IPS DF 6.9 (cell line): Measurements from ENCODE around the gene LRP5.
"Not testable (repeated sequence)": the region's sequence is repeated elsewhere in the genome, so short reads cannot be mapped to it uniquely, and the experiment has no call there.

Experiments
- DNase-seq: peaks from one replicate; pipeline ENCODE4 v3.0.0-alpha.2; 2013; ENCODE audit warnings: low read depth, low spot score
- H3K27ac ChIP-seq: one replicate; pipeline ENCODE4 v1.5.1; 2013; ENCODE audit warnings: low read length, control low read depth
- H3K27me3 ChIP-seq: 2 replicates; pipeline ENCODE4 v1.6.1; 2013; ENCODE audit warnings: mild to moderate bottlenecking, low read length; ENCODE audit not compliant: control insufficient read depth, insufficient read depth
- H3K36me3 ChIP-seq: 2 replicates; pipeline ENCODE4 v1.6.1; 2013; ENCODE audit warnings: low read length; ENCODE audit not compliant: control insufficient read depth, insufficient read depth
- H3K4me1 ChIP-seq: 2 replicates; pipeline ENCODE4 v1.6.1; 2013; ENCODE audit warnings: low read length; ENCODE audit not compliant: control insufficient read depth, insufficient read depth
- H3K4me3 ChIP-seq: 2 replicates; pipeline ENCODE4 v1.5.1; 2013; ENCODE audit warnings: mild to moderate bottlenecking, low read length
- H3K9me3 ChIP-seq: 2 replicates; pipeline ENCODE4 v1.6.1; 2013; ENCODE audit warnings: low read length, inconsistent platforms; ENCODE audit not compliant: control insufficient read depth, insufficient read depth
- WGBS: extraction: QIAGEN DNeasy Blood & Tissue Kit; methylation state at CpG from one replicate; pipeline ENCODE4 v1.1.7; 2013; ENCODE audit warnings: mixed read lengths, missing lambda C conversion rate; ENCODE audit not compliant: insufficient read length, insufficient coverage; 5-methylcytosine and 5-hydroxymethylcytosine counted together

LRP5 gene

DNA sequence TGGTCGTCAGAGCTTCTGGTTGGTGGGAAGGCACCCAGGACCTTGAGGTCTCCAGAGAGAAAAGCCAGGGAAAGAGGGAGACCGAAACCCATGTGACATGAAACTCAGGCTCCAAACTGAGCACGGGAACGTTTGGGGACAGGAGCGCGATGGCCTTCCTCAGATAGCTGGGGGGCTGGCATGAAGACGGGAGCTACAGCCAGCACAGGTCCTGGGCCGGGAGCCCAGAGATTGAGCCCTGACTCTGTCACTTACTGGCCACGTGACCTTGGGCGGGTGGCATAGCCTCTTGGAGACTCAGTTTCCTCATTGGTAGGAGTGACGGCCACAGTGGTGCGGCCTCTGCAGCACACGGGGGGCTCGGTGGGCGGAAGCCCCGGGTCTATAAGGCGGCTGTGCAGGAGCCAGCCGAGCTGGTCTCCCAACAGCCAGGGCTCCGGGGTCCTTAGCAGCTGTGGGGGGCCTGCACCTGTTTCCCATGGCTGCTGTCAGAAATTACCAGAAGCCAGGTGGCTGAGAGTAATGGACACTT, 111.8 kb downstream of the LRP5 start:
- no CpG with 5 or more reads among the region's 19 CpGs for WGBS
- no peaks in the 10 kb centered on the region for H3K9me3 ChIP-seq
- DNase-seq = no peak
- no peaks in the 10 kb centered on the region for H3K27me3 ChIP-seq
- H3K4me1 ChIP-seq = no peaks in the 10 kb centered on the region
- peaks cover 18% of the 10 kb centered on the region for H3K36me3 ChIP-seq
- H3K27ac ChIP-seq = no peak overlapping the region
- H3K4me3 ChIP-seq = no peak overlapping the region

DNA sequence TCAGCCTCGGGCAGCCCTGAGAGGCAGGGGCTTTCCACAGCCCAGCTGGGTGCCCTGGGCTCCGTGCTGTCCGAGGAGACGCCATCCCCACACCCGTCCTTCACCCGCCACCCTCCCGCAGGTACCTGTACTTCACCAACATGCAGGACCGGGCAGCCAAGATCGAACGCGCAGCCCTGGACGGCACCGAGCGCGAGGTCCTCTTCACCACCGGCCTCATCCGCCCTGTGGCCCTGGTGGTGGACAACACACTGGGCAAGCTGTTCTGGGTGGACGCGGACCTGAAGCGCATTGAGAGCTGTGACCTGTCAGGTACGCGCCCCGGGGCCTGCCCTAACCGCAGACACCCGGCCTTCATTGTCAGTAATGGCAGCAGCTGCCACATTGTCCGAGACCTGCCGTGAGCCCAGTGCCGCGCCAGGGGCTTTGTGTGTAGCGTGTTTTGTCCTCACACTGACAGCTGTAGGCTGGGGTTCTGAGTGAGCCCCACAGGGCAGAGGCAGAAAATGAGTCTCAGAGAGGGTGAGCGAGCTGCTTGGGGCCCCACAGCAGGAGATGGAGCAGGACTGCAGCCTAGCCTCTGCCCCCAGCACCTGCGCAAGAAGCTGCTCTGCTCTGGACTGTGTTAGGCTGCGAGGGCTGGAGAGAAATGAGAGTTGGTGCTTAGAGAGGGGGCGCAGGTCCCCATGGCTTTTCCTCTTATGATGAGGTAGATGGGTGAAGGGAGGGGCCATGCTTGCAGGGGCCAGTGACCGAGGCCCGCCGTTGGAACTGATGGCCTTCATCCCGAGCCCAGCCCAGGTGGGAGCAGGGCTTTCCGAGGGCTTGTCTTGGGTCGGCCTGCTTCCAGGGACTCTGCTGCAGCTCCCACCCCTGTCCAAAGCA, 112.8 kb downstream of the LRP5 start:
- H3K27ac ChIP-seq = no peak overlapping the region
- no peaks in the 10 kb centered on the region for H3K9me3 ChIP-seq
- H3K4me1 ChIP-seq = no peaks in the 10 kb centered on the region
- no CpG with 5 or more reads among the region's 40 CpGs for WGBS
- peaks cover 22% of the 10 kb centered on the region for H3K36me3 ChIP-seq
- H3K4me3 ChIP-seq = no peak overlapping the region
- DNase-seq = no peak
- H3K27me3 ChIP-seq = no peaks in the 10 kb centered on the region

DNA sequence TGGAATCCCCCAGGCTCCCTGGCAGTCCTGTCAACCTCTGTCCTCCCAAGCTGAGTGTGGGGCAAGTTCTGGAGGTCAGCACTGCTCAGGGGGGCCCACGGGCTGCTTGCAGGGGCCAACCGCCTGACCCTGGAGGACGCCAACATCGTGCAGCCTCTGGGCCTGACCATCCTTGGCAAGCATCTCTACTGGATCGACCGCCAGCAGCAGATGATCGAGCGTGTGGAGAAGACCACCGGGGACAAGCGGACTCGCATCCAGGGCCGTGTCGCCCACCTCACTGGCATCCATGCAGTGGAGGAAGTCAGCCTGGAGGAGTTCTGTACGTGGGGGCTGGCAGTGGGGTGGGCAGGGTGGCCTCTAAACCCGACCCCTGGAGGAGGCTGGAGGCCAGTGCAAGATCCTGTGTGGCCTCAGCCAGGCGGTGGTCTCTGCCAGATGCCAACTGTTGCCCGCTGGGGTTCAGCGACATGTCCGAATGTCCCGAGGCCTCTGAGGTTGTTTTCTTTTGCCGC, 113.5 kb downstream of the LRP5 start:
- Histone ChIP-seq H3K36me3 (peaks cover 22% of the 10 kb centered on the region), H3K4me3 (no peak overlapping the region), H3K4me1 (no peaks in the 10 kb centered on the region), H3K27ac (no peak overlapping the region), H3K9me3 (no peaks in the 10 kb centered on the region), H3K27me3 (no peaks in the 10 kb centered on the region)
- WGBS = no CpG with 5 or more reads among the region's 21 CpGs
- no peak for DNase-seq

GRCh38 chr11:68429661-68430060, 117.3 kb downstream of the LRP5 start:
- Histone ChIP-seq H3K27me3 (no peaks in the 10 kb centered on the region), H3K4me3 (no peak overlapping the region), H3K36me3 (peaks cover 27% of the 10 kb centered on the region), H3K27ac (no peak overlapping the region), H3K9me3 (no peaks in the 10 kb centered on the region), H3K4me1 (no peaks in the 10 kb centered on the region)
- WGBS = no CpG with 5 or more reads among the region's 3 CpGs
- no peak for DNase-seq

DNA sequence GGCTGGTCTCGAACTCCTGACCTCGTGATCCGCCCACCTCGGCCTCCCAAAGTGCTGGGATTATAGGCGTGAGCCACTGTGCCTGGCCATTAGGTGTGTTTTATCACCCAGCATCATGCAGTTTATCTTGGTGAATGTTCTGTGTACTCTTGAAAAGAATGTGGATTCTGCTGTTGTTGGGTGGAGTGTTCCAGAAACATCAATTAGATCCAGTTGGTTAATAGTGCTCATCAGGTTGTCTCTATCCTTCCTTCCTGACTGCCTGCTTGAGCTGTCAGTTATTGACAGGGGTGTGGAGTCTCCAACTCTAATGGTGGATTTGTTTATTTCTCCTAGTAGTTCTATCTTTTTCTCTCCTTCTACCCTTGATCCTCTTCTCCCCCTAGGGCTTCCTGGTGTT, 118.0 kb downstream of the LRP5 start:
- no peaks in the 10 kb centered on the region for H3K9me3 ChIP-seq
- H3K27ac ChIP-seq = no peak overlapping the region
- H3K4me3 ChIP-seq = no peak overlapping the region
- peaks cover 22% of the 10 kb centered on the region for H3K36me3 ChIP-seq
- WGBS = no CpG with 5 or more reads among the region's 5 CpGs
- H3K27me3 ChIP-seq = no peaks in the 10 kb centered on the region
- H3K4me1 ChIP-seq = no peaks in the 10 kb centered on the region
- DNase-seq = no peak

DNA sequence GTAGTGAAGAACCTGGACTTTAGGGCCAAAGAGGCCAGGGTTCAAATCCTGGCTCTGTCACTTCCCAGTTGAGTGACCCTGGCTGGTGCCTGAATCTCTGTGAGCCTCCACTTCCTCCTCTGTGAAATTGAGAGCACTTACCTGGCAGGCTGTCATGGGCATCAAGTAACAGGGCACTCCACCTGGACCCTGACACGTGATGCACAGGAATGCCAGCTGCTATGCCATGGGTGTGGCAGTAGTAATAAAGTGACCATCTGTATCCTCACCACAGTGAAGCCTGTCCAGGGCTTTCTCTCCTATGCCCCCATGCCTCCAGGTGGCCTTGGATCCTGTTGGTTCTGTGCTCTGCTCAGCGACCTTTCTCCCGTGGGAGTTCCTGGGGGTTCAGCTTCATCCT, 118.4 kb downstream of the LRP5 start:
- no peak for DNase-seq
- peaks cover 18% of the 10 kb centered on the region for H3K36me3 ChIP-seq
- H3K4me1 ChIP-seq = no peaks in the 10 kb centered on the region
- H3K27ac ChIP-seq = no peak overlapping the region
- no peaks in the 10 kb centered on the region for H3K9me3 ChIP-seq
- H3K4me3 ChIP-seq = no peak overlapping the region
- WGBS = no CpG with 5 or more reads among the region's 3 CpGs
- H3K27me3 ChIP-seq = no peaks in the 10 kb centered on the region

- WGBS = no CpG with 5 or more reads among the region's 24 CpGs
- Histone ChIP-seq H3K27ac (no peak overlapping the region), H3K9me3 (no peaks in the 10 kb centered on the region), H3K4me1 (no peaks in the 10 kb centered on the region), H3K27me3 (no peaks in the 10 kb centered on the region), H3K4me3 (no peak overlapping the region), H3K36me3 (peaks cover 14% of the 10 kb centered on the region)
- DNase-seq = no peak
Measured at GRCh38 chr11:68431984-68432645, 119.7 kb downstream of the LRP5 start.

GRCh38 chr11:68432874-68433273, 120.5 kb downstream of the LRP5 start:
- Histone ChIP-seq H3K27ac (no peak overlapping the region), H3K36me3 (peaks cover 14% of the 10 kb centered on the region), H3K27me3 (no peaks in the 10 kb centered on the region), H3K9me3 (no peaks in the 10 kb centered on the region), H3K4me3 (no peak overlapping the region), H3K4me1 (no peaks in the 10 kb centered on the region)
- DNase-seq = no peak
- no CpG with 5 or more reads among the region's 17 CpGs for WGBS

DNA sequence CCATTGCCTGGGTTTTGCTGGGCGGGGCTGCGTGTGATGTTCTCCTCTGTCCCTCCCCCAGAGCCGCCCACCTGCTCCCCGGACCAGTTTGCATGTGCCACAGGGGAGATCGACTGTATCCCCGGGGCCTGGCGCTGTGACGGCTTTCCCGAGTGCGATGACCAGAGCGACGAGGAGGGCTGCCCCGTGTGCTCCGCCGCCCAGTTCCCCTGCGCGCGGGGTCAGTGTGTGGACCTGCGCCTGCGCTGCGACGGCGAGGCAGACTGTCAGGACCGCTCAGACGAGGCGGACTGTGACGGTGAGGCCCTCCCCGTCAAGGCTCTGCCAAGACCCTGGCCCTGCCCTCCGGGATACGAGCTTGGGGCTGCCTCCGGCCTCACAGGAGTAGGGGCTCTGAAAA, 121.2 kb downstream of the LRP5 start:
- Histone ChIP-seq H3K9me3 (no peaks in the 10 kb centered on the region), H3K36me3 (peaks cover 14% of the 10 kb centered on the region), H3K4me1 (no peaks in the 10 kb centered on the region), H3K27ac (no peak overlapping the region), H3K4me3 (no peak overlapping the region), H3K27me3 (no peaks in the 10 kb centered on the region)
- no peak for DNase-seq
- no CpG with 5 or more reads among the region's 31 CpGs for WGBS

DNA sequence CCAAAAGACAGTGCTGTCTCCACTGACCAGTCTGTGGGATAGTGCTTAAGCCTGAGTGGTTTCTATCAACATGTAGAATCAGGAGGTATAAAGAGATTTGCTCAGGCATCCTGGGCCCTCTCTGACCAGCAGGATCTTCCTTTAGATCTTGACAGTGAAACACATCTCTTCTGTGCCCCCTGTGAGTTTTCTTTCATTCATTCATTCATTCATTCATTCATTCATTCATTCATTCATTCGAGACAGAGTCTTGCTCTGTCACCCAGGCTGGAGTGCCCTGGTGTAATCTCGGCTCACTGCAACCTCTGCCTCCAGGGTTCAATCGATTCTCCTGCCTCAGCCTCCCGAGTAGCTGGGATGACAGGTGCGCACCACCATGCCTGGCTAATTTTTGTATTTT, 121.8 kb downstream of the LRP5 start:
- peaks cover 14% of the 10 kb centered on the region for H3K36me3 ChIP-seq
- H3K4me3 ChIP-seq, H3K27ac ChIP-seq, H3K9me3 ChIP-seq, H3K4me1 ChIP-seq, DNase-seq, H3K27me3 ChIP-seq: not testable (repeated sequence)
- no CpG with 5 or more reads among the region's 5 CpGs for WGBS
